ENCODE data around the gene SPAG9. TPM values are rescaled to one million over a fixed set of nuclear protein-coding genes. Genes with fewer than 3 reads are reported as not detected.

The SPAG9 gene
- total and polyA plus RNA-seq, 10 donors = 10.7 to 94.6 (median 78.3) TPM

- no peak for DNase-seq
- TF ChIP-seq CTCF (IDR thresholded peaks at IDR 0.05 in 8 of 11, conservative IDR thresholded peaks at IDR 0.05 in 3 of 11) (no peak), POLR2A (IDR thresholded peaks at IDR 0.05) (no peak), POLR2AphosphoS5 (IDR thresholded peaks at IDR 0.05) (no peak)
- peaks cover 0 to 14% (median 5%) of the 10 kb centered on the region in 6 donors for H3K4me1 ChIP-seq
- WGBS, 5 donors = 94 to 98% (median 96%) methylated on average over 10 of the region's 10 CpGs
- H3K27me3 ChIP-seq (replicated peaks in 1 of 7) = no peaks in the 10 kb centered on the region
- peaks cover 0 to 100% (median 56%) of the 10 kb centered on the region in 6 donors for H3K36me3 ChIP-seq
- no peak overlapping the region for H3K27ac ChIP-seq
- H3K9me3 ChIP-seq = no peaks in the 10 kb centered on the region
- no peak overlapping the region for H3K4me3 ChIP-seq
- intact Hi-C loops (cut with DNase I; ENCODE audit: low total_unique reads) = no loop called here
These were observed 141.1 kb downstream of the SPAG9 start for GRCh38 chr17:50979524-50979927.

- H3K27ac ChIP-seq = peak overlapping the region in 4 of 8 donors; percentile 2 to 52 (median 33)
- intact Hi-C loops (cut with DNase I; ENCODE audit: low total_unique reads) = no loop called here
- peaks cover 0 to 100% (median 54%) of the 10 kb centered on the region in 6 donors for H3K36me3 ChIP-seq
- H3K27me3 ChIP-seq (replicated peaks in 1 of 7) = no peaks in the 10 kb centered on the region
- 56 to 83% (median 72%) methylated on average over 4 of the region's 4 CpGs for WGBS, 5 donors
- no peaks in the 10 kb centered on the region for H3K9me3 ChIP-seq
- no peak for DNase-seq
- TF ChIP-seq POLR2A (IDR thresholded peaks at IDR 0.05) = no peak
- TF ChIP-seq POLR2AphosphoS5 (IDR thresholded peaks at IDR 0.05) = no peak
- TF ChIP-seq CTCF (IDR thresholded peaks at IDR 0.05 in 8 of 11, conservative IDR thresholded peaks at IDR 0.05 in 3 of 11) = no peak
- H3K4me1 ChIP-seq = peaks cover 0 to 14% (median 5%) of the 10 kb centered on the region in 6 donors
- H3K4me3 ChIP-seq = no peak overlapping the region
These were observed 143.0 kb downstream of the SPAG9 start for GRCh38 chr17:50977487-50978159.

GRCh38 chr17:50976951-50977472 lies 143.7 kb downstream of the SPAG9 start:
- Histone ChIP-seq H3K9me3 (no peaks in the 10 kb centered on the region), H3K36me3 (peaks cover 0 to 100% (median 51%) of the 10 kb centered on the region in 6 donors), H3K4me1 (peaks cover 0 to 14% (median 5%) of the 10 kb centered on the region in 6 donors), H3K27ac (peak overlapping the region in 5 of 8 donors; percentile 2 to 52 (median 33)), H3K27me3 (replicated peaks in 1 of 7) (no peaks in the 10 kb centered on the region), H3K4me3 (no peak overlapping the region)
- 10 to 23% (median 17%) methylated on average over 2 of the region's 2 CpGs for WGBS, 5 donors
- TF ChIP-seq POLR2AphosphoS5 (IDR thresholded peaks at IDR 0.05) = no peak
- no peak for TF ChIP-seq POLR2A (IDR thresholded peaks at IDR 0.05)
- TF ChIP-seq CTCF (IDR thresholded peaks at IDR 0.05 in 8 of 11, conservative IDR thresholded peaks at IDR 0.05 in 3 of 11) = no peak
- intact Hi-C loops (cut with DNase I; ENCODE audit: low total_unique reads) = no loop called here
- DNase-seq = no peak
